ENCODE data around the gene APC2.

- TF ChIP-seq CTCF (IDR thresholded peaks at IDR 0.05) (no peak), REST (IDR thresholded peaks at IDR 0.05; ENCODE audit: insufficient read depth in 1 of 2, low read depth in 2 of 2, low read length in 1 of 2) (no peak)
Measured at GRCh38 chr19:1497578-1498235, 47.8 kb downstream of the APC2 start.

Measured in Panc1 (cell line).